Adrenal gland (tissue), 12 donors: ENCODE measurements around the gene TBC1D14. TPM values are rescaled to one million over a fixed set of nuclear protein-coding genes. Genes with fewer than 3 reads are reported as not detected.

Experiments
- DNase-seq, 7 donors: peaks; one replicate each; pipeline ENCODE4 v3.0.0-alpha.2; 2019 to 2020
- H3K27ac ChIP-seq, 5 donors: fragments of 200-600 bp; sonication (generic) in 4 of 5; 1 replicate in 3 of 5; 2 replicates in 2 of 5; pipeline versions ENCODE4 v1.5.1 to v1.8.0; 2016 to 2020; ENCODE audit warnings: mild to moderate bottlenecking in 1 of 5
- H3K27me3 ChIP-seq: fragments of 200-600 bp; 2 replicates; pipeline ENCODE4 v1.8.0; 2021
- H3K36me3 ChIP-seq, 2 donors: fragments of 200-600 bp; replicated peaks in 1 of 2; 1 replicate in 1 of 2; 2 replicates in 1 of 2; pipeline versions ENCODE4 v1.5.1 to v1.8.0; 2018 to 2022
- H3K4me1 ChIP-seq, 2 donors: fragments of 200-600 bp; replicated peaks in 1 of 2; 1 replicate in 1 of 2; 2 replicates in 1 of 2; pipeline versions ENCODE4 v1.5.1 to v1.8.0; 2018 to 2021
- H3K4me3 ChIP-seq, 4 donors: fragments of 200-600 bp; sonication (generic) in 3 of 4; one replicate each; pipeline ENCODE4 v1.5.1; 2016 to 2018
- H3K9me3 ChIP-seq, 3 donors: fragments of 200-600 bp; sonication (generic) in 1 of 3; replicated peaks in 1 of 3; 1 replicate in 2 of 3; 2 replicates in 1 of 3; pipeline versions ENCODE4 v1.5.1 to v1.8.0; 2016 to 2021
- CTCF ChIP-seq, 6 experiments: fragments of 450-650 bp in 4 of 6; fragments of 200-600 bp in 2 of 6; sonication (generic) in 1 of 6; IDR thresholded peaks; 1 replicate in 5 of 6; 2 replicates in 1 of 6; pipeline versions ENCODE4 v1.5.1 to v1.8.0; 2016 to 2021; ENCODE audit warnings: antibody characterized with exemption in 6 of 6, mild to moderate bottlenecking in 2 of 6, moderate library complexity in 1 of 6
- POLR2A ChIP-seq, 2 donors: fragments of 450-650 bp; IDR thresholded peaks; one replicate each; pipeline ENCODE4 v1.6.1; 2017; ENCODE audit warnings: antibody characterized with exemption in 2 of 2, mild to moderate bottlenecking in 2 of 2, moderate library complexity in 1 of 2
- WGBS, 4 donors: extraction: QIAGEN DNeasy Blood & Tissue Kit in 2 of 4; methylation state at CpG; one replicate each; pipeline versions ENCODE4 v1.1.5 to v1.1.7; 2013 to 2017; 5-methylcytosine and 5-hydroxymethylcytosine counted together
- intact Hi-C, 2 donors: fragments of 100-400 bp; cut with DNase I; formaldehyde crosslinking; loops; one replicate each; pipeline versions ENCODE4 v1.14.1 to v1.15.0; 2022 to 2023
- polyA plus RNA-seq, 3 donors: library from polyadenylated mRNA; stranded (reverse); fragments of 200-250 nt in 2 of 3; fragments of 350-450 nt in 1 of 3; fragmentation: Illumina TruSeq in 1 of 3; extraction: RNeasy Lipid Tissue Mini Kit (QIAGEN cat#74804) in 1 of 3; gene quantifications; one replicate each; pipeline ENCODE4 v1.2.3, GENCODE V29; 2013 to 2014
- total RNA-seq, 9 donors: library from RNA; depleted of rRNA in 4 of 9; stranded (reverse); fragments of >200 nt in 4 of 9; fragments of 120-200 nt in 1 of 9; fragmentation: NEBNext Ultra II Directional in 1 of 9; extraction: Animal tissue kit (Norgen Biotek cat#: 25700) in 1 of 9; gene quantifications; one replicate each; pipeline versions ENCODE4 v1.1.0 to v1.2.4, GENCODE V29; 2013 to 2023
- donor health status: healthy with polysubstance abuse.
- donor health status: Bipolar disorder and iron deficiency.
- donor health status: DM: yes; HTN: yes; CAD: no.
- donor health status: DM: no; HTN: no; CAD: no.
- donor health status: DM: no; HTN: no; CAD: no.
- donor health status: DM: yes; HTN: yes; CAD: no.

Gene TBC1D14
- total and polyA plus RNA-seq, 12 donors: 24.9 to 110 (median 83.0) TPM

- Histone ChIP-seq H3K4me1 (peaks cover 10 to 31% of the 10 kb centered on the region in 2 donors), H3K27me3 (no peaks in the 10 kb centered on the region), H3K4me3 (no peak overlapping the region), H3K27ac (no peak overlapping the region), H3K36me3 (peaks cover 0 to 89% of the 10 kb centered on the region in 2 donors), H3K9me3 (no peaks in the 10 kb centered on the region)
- intact Hi-C loops: no loop called here
- no peak for TF ChIP-seq CTCF (IDR thresholded peaks at IDR 0.05)
- TF ChIP-seq POLR2A (IDR thresholded peaks at IDR 0.05): no peak
- WGBS, 4 donors: 81 to 91% (median 89%) methylated on average over 10 to 11 of the region's 11 CpGs
- no peak for DNase-seq
These were observed 103.5 kb downstream of the TBC1D14 start for GRCh38 chr4:7013175-7013574.

GRCh38 chr4:7014815-7015214 lies 105.2 kb downstream of the TBC1D14 start:
- DNase-seq: no peak
- WGBS, 4 donors: 94 to 99% (median 97%) methylated on average over 10 to 12 of the region's 12 CpGs
- no peak overlapping the region for H3K4me3 ChIP-seq
- H3K36me3 ChIP-seq: peaks cover 0 to 84% of the 10 kb centered on the region in 2 donors
- no peaks in the 10 kb centered on the region for H3K9me3 ChIP-seq
- intact Hi-C loops: no loop called here
- H3K4me1 ChIP-seq: peaks cover 6 to 14% of the 10 kb centered on the region in 2 donors
- TF ChIP-seq POLR2A (IDR thresholded peaks at IDR 0.05) (no peak), CTCF (IDR thresholded peaks at IDR 0.05) (no peak)
- peak overlapping the region in 1 of 5 donors; percentile 77 for H3K27ac ChIP-seq
- no peaks in the 10 kb centered on the region for H3K27me3 ChIP-seq

- Histone ChIP-seq H3K27ac (peak overlapping the region in 4 of 5 donors; percentile 16 to 77 (median 65)), H3K9me3 (no peaks in the 10 kb centered on the region), H3K4me3 (no peak overlapping the region), H3K27me3 (no peaks in the 10 kb centered on the region), H3K4me1 (peaks cover 6 to 12% of the 10 kb centered on the region in 2 donors), H3K36me3 (peaks cover 0 to 77% of the 10 kb centered on the region in 2 donors)
- DNase-seq: peak in 4 of 7 donors; percentile 49 to 60 (median 54)
- intact Hi-C loops: no loop called here
- TF ChIP-seq POLR2A (IDR thresholded peaks at IDR 0.05) (no peak), CTCF (IDR thresholded peaks at IDR 0.05) (no peak)
- WGBS, 4 donors: 52 to 82% (median 66%) methylated on average over 5 to 12 of the region's 12 CpGs
These were observed 105.9 kb downstream of the TBC1D14 start for GRCh38 chr4:7015383-7016035.

- Histone ChIP-seq H3K27ac (peak overlapping the region in 4 of 5 donors; percentile 16 to 77 (median 65)), H3K36me3 (peaks cover 0 to 75% of the 10 kb centered on the region in 2 donors), H3K27me3 (no peaks in the 10 kb centered on the region), H3K9me3 (no peaks in the 10 kb centered on the region), H3K4me1 (peaks cover 6 to 12% of the 10 kb centered on the region in 2 donors), H3K4me3 (no peak overlapping the region)
- intact Hi-C loops: no loop called here
- no peak for TF ChIP-seq CTCF (IDR thresholded peaks at IDR 0.05)
- no peak for TF ChIP-seq POLR2A (IDR thresholded peaks at IDR 0.05)
- WGBS, 4 donors: 54 to 66% (median 59%) methylated on average over 10 to 11 of the region's 11 CpGs
- peak in 3 of 7 donors; percentile 38 to 52 (median 45) for DNase-seq
These were observed 106.5 kb downstream of the TBC1D14 start for GRCh38 chr4:7016086-7016485.
